HepG2 (cell line): ENCODE results near the gene C19orf85. TPM values are rescaled to one million over a fixed set of nuclear protein-coding genes. Genes with fewer than 3 reads are reported as not detected.

ENCODE experiments used
- AGO2 ChIP-seq: fragments of 200-400 bp; formaldehyde crosslinking; optimal IDR thresholded peaks from 2 replicates; pipeline ENCODE3; 2017; ENCODE audit warnings: mild to moderate bottlenecking, low read depth, low read length, moderate library complexity
- CCDC6 ChIP-seq: sonication (generic); formaldehyde crosslinking; IDR thresholded peaks from 2 replicates; pipeline ENCODE4 v1.8.1; 2022; ENCODE audit warnings: mild to moderate bottlenecking, missing genetic modification reagents, moderate library complexity
- DR1 ChIP-seq: sonication (generic); formaldehyde crosslinking; IDR thresholded peaks from 2 replicates; pipeline ENCODE4 v1.8.0; 2021; ENCODE audit warnings: mild to moderate bottlenecking, missing genetic modification reagents, inconsistent platforms
- ELF4 ChIP-seq: sonication (generic); formaldehyde crosslinking; IDR thresholded peaks from 2 replicates; pipeline ENCODE4 v1.5.0; 2020; ENCODE audit warnings: missing genetic modification reagents, mild to moderate bottlenecking, moderate library complexity, borderline replicate concordance
- FOXA3 ChIP-seq: IDR thresholded peaks from 2 replicates; pipeline ENCODE4 v1.6.1; 2016; ENCODE audit warnings: missing genetic modification reagents, missing compliant biosample characterization
- GLI4 ChIP-seq: sonication (generic); formaldehyde crosslinking; IDR thresholded peaks from 2 replicates; pipeline ENCODE4 v1.5.1; 2020; ENCODE audit warnings: missing genetic modification reagents, mild to moderate bottlenecking, moderate library complexity, borderline replicate concordance
- KAT7 ChIP-seq: IDR thresholded peaks from 2 replicates; pipeline ENCODE4 v1.6.1; 2018; ENCODE audit warnings: borderline replicate concordance, missing compliant biosample characterization
- KDM2A ChIP-seq: sonication (generic); formaldehyde crosslinking; IDR thresholded peaks from 2 replicates; pipeline ENCODE4 v1.4.0; 2020; ENCODE audit warnings: low read depth, missing genetic modification reagents, borderline replicate concordance
- PCBP1 ChIP-seq: fragments of 200-400 bp; formaldehyde crosslinking; IDR thresholded peaks from 2 replicates; pipeline ENCODE4 v1.6.1; 2017; ENCODE audit warnings: mild to moderate bottlenecking, low read depth, low read length, borderline replicate concordance
- RFX1 ChIP-seq: fragments of 450-650 bp; IDR thresholded peaks from 2 replicates; pipeline ENCODE4 v1.6.1; 2017
- SPEN ChIP-seq: sonication (generic); formaldehyde crosslinking; IDR thresholded peaks from 2 replicates; pipeline ENCODE4 v1.5.1; 2020; ENCODE audit warnings: low read depth, mild to moderate bottlenecking, missing genetic modification reagents
- THRA ChIP-seq: sonication (generic); formaldehyde crosslinking; IDR thresholded peaks from 2 replicates; pipeline ENCODE4 v1.4.0; 2020; ENCODE audit warnings: missing genetic modification reagents, borderline replicate concordance
- ZMYM2 ChIP-seq: sonication (generic); formaldehyde crosslinking; IDR thresholded peaks from 2 replicates; pipeline ENCODE4 v1.8.0; 2022; ENCODE audit warnings: mild to moderate bottlenecking, missing genetic modification reagents
- ZNF33A ChIP-seq: sonication (generic); formaldehyde crosslinking; IDR thresholded peaks from 2 replicates; pipeline ENCODE4 v1.5.1; 2020; ENCODE audit warnings: missing genetic modification reagents, mild to moderate bottlenecking, moderate library complexity, borderline replicate concordance
- ZNF484 ChIP-seq: sonication (generic); formaldehyde crosslinking; IDR thresholded peaks from 2 replicates; pipeline ENCODE4 v1.5.1; 2020; ENCODE audit warnings: mild to moderate bottlenecking, low read depth, missing genetic modification reagents, borderline replicate concordance
- ZNF672 ChIP-seq: sonication (generic); formaldehyde crosslinking; IDR thresholded peaks from 2 replicates; pipeline ENCODE4 v1.8.1; 2022; ENCODE audit warnings: missing genetic modification reagents
- ZNF674 ChIP-seq: sonication (generic); formaldehyde crosslinking; IDR thresholded peaks from 2 replicates; pipeline ENCODE4 v1.5.0; 2020; ENCODE audit warnings: low read depth, mild to moderate bottlenecking, missing genetic modification reagents
- ZNF784 ChIP-seq: sonication (generic); formaldehyde crosslinking; IDR thresholded peaks from 2 replicates; pipeline ENCODE4 v1.5.1; 2020; ENCODE audit warnings: missing genetic modification reagents, mild to moderate bottlenecking, borderline replicate concordance
- polyA plus RNA-seq, 8 experiments: library from polyadenylated mRNA; depleted of rRNA in 3 of 8; stranded (reverse) in 7 of 8; unstranded in 1 of 8; fragments of >200 nt; fragmentation: Illumina TruSeq in 4 of 8; extraction: Trizol in 4 of 8; gene quantifications; 2 replicates each; pipeline versions ENCODE4 v1.2.1 to v1.2.3, GENCODE V29; 2011 to 2016; ENCODE audit warnings: low read depth in 4 of 8, missing spikeins in 1 of 8, mixed read lengths in 1 of 8; ENCODE audit not compliant: insufficient read depth in 1 of 8
- total RNA-seq, 5 experiments: library from RNA; depleted of rRNA; stranded (reverse); fragments of >200 nt; fragmentation: Illumina TruSeq; extraction: Trizol; gene quantifications; 2 replicates each; pipeline ENCODE4 v1.2.3, GENCODE V29; 2016; ENCODE audit warnings: low read depth in 1 of 5
- TF ChIP-seq, protein P1 (sequence below): sonication (generic); formaldehyde crosslinking; IDR thresholded peaks from 2 replicates; pipeline ENCODE4 v1.5.1; 2020; ENCODE audit warnings: mild to moderate bottlenecking, missing genetic modification reagents, moderate library complexity
- TF ChIP-seq, protein P2 (sequence below): IDR thresholded peaks from 2 replicates; pipeline ENCODE4 v1.4.0; 2020; ENCODE audit warnings: mild to moderate bottlenecking, missing genetic modification reagents
- TF ChIP-seq, protein P3 (sequence below): IDR thresholded peaks from 2 replicates; pipeline ENCODE4 v1.6.1; 2016; ENCODE audit warnings: mild to moderate bottlenecking, missing biosample characterization, missing genetic modification reagents

The C19orf85 gene
- total and polyA plus RNA-seq, 2 of the 13 experiments (the other 11 are each of a cell fraction or from before 2014, with no cell fraction given), result not detected

GRCh38 chr19:55467236-55468053, 2.9 kb upstream of the C19orf85 start (continued):
- TF ChIP-seq KDM2A (CRISPR knock-in tag) (peak; percentile 80), AGO2 (no peak), THRA (CRISPR knock-in tag) (0 out of 2 replicates have a peak, but pooled peaks have one; percentile 24), RFX1 (no peak), GLI4 (peak; percentile 66; the same call in 1 of the 2 replicates), ZNF33A (CRISPR knock-in tag) (no peak), ZMYM2 (CRISPR knock-in tag) (no peak), ZNF674 (CRISPR knock-in tag) (no peak), KAT7 (CRISPR knock-in tag) (no peak; the same call in 1 of the 2 replicates), FOXA3 (CRISPR knock-in tag) (peak; percentile 34), ZNF484 (no peak), ZNF784 (CRISPR knock-in tag) (no peak), ELF4 (CRISPR knock-in tag) (no peak), CCDC6 (CRISPR knock-in tag) (no peak), DR1 (CRISPR knock-in tag) (no peak), ZNF672 (CRISPR knock-in tag) (no peak), PCBP1 (no peak), SPEN (CRISPR knock-in tag) (peak; percentile 57; the same call in 1 of the 2 replicates)
- TF ChIP-seq, protein P1, sequence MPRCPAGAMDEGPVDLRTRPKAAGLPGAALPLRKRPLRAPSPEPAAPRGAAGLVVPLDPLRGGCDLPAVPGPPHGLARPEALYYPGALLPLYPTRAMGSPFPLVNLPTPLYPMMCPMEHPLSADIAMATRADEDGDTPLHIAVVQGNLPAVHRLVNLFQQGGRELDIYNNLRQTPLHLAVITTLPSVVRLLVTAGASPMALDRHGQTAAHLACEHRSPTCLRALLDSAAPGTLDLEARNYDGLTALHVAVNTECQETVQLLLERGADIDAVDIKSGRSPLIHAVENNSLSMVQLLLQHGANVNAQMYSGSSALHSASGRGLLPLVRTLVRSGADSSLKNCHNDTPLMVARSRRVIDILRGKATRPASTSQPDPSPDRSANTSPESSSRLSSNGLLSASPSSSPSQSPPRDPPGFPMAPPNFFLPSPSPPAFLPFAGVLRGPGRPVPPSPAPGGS (CRISPR knock-in tag), result peak; percentile 46; the same call in 1 of the 2 replicates
- TF ChIP-seq, protein P2, sequence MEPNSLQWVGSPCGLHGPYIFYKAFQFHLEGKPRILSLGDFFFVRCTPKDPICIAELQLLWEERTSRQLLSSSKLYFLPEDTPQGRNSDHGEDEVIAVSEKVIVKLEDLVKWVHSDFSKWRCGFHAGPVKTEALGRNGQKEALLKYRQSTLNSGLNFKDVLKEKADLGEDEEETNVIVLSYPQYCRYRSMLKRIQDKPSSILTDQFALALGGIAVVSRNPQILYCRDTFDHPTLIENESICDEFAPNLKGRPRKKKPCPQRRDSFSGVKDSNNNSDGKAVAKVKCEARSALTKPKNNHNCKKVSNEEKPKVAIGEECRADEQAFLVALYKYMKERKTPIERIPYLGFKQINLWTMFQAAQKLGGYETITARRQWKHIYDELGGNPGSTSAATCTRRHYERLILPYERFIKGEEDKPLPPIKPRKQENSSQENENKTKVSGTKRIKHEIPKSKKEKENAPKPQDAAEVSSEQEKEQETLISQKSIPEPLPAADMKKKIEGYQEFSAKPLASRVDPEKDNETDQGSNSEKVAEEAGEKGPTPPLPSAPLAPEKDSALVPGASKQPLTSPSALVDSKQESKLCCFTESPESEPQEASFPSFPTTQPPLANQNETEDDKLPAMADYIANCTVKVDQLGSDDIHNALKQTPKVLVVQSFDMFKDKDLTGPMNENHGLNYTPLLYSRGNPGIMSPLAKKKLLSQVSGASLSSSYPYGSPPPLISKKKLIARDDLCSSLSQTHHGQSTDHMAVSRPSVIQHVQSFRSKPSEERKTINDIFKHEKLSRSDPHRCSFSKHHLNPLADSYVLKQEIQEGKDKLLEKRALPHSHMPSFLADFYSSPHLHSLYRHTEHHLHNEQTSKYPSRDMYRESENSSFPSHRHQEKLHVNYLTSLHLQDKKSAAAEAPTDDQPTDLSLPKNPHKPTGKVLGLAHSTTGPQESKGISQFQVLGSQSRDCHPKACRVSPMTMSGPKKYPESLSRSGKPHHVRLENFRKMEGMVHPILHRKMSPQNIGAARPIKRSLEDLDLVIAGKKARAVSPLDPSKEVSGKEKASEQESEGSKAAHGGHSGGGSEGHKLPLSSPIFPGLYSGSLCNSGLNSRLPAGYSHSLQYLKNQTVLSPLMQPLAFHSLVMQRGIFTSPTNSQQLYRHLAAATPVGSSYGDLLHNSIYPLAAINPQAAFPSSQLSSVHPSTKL (CRISPR knock-in tag), result peak; percentile 28; the same call in 1 of the 2 replicates
- TF ChIP-seq, protein P3, sequence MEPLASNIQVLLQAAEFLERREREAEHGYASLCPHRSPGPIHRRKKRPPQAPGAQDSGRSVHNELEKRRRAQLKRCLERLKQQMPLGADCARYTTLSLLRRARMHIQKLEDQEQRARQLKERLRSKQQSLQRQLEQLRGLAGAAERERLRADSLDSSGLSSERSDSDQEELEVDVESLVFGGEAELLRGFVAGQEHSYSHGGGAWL (CRISPR knock-in tag), result no peak
